GM23338 (cell line): ENCODE measurements around the gene SPACA4. TPM values are rescaled to one million over a fixed set of nuclear protein-coding genes. Genes with fewer than 3 reads are reported as not detected.

ENCODE experiments used
- ATAC-seq: fragments of 200-7000 bp; cut with Tn5 transposase; 3 replicates; pipeline ENCODE4 v1.9.1; 2020
- DNase-seq: peaks from one replicate; pipeline ENCODE4 v3.0.0-alpha.2; 2015; ENCODE audit warnings: low spot score
- H2AFZ ChIP-seq: fragments of 200-600 bp; sonication (generic); 2 replicates; pipeline ENCODE4 v1.8.0; 2016; ENCODE audit warnings: antibody characterized with exemption, mild to moderate bottlenecking, moderate library complexity
- H3F3A ChIP-seq: fragments of 200-600 bp; sonication (generic); replicated peaks from 2 replicates; pipeline ENCODE4 v1.8.0; 2017; ENCODE audit warnings: antibody characterized with exemption, mixed run types, low read depth
- H3K27ac ChIP-seq: fragments of 200-600 bp; sonication (generic); 2 replicates; pipeline ENCODE4 v1.6.1; 2016; ENCODE audit warnings: low read depth
- H3K27me3 ChIP-seq: fragments of 200-600 bp; sonication (generic); 2 replicates; pipeline ENCODE4 v1.8.0; 2016; ENCODE audit warnings: mild to moderate bottlenecking, mixed run types, moderate library complexity; ENCODE audit not compliant: insufficient read depth
- H3K36me3 ChIP-seq: fragments of 200-600 bp; sonication (generic); 2 replicates; pipeline ENCODE4 v1.8.0; 2016; ENCODE audit warnings: mild to moderate bottlenecking; ENCODE audit not compliant: insufficient read depth
- H3K4me1 ChIP-seq: fragments of 200-600 bp; sonication (generic); 2 replicates; pipeline ENCODE4 v1.8.0; 2016; ENCODE audit warnings: mild to moderate bottlenecking, moderate library complexity; ENCODE audit not compliant: insufficient read depth
- H3K4me2 ChIP-seq: fragments of 200-600 bp; sonication (generic); 2 replicates; pipeline ENCODE4 v1.7.1; 2017; ENCODE audit warnings: mixed run types
- H3K4me3 ChIP-seq: fragments of 200-600 bp; sonication (generic); 2 replicates; pipeline ENCODE4 v1.6.1; 2016; ENCODE audit warnings: mixed run types
- H3K79me2 ChIP-seq: fragments of 200-600 bp; sonication (generic); replicated peaks from 2 replicates; pipeline ENCODE4 v1.8.0; 2017; ENCODE audit warnings: mild to moderate bottlenecking; ENCODE audit not compliant: insufficient read depth
- H3K9me2 ChIP-seq: fragments of 200-600 bp; sonication (generic); 2 replicates; pipeline ENCODE4 v1.8.0; 2017; ENCODE audit not compliant: insufficient read depth
- H4K20me1 ChIP-seq: fragments of 200-600 bp; sonication (generic); replicated peaks from 2 replicates; pipeline ENCODE4 v1.8.0; 2017; ENCODE audit warnings: mild to moderate bottlenecking; ENCODE audit not compliant: insufficient read depth
- H3K27ac Mint-ChIP-seq: 2 replicates; pipeline ENCODE4 v1.8.0; 2020; ENCODE audit warnings: inconsistent platforms, mild to moderate bottlenecking, moderate library complexity, mixed read lengths
- H3K27me3 Mint-ChIP-seq: 3 replicates; pipeline ENCODE4 v1.8.0; 2022; ENCODE audit warnings: low read depth, mild to moderate bottlenecking, moderate library complexity, mixed read lengths, inconsistent platforms; ENCODE audit not compliant: insufficient read depth, poor library complexity
- H3K36me3 Mint-ChIP-seq: 3 replicates; pipeline ENCODE4 v1.8.0; 2021; ENCODE audit warnings: low read depth, mild to moderate bottlenecking, inconsistent platforms, moderate library complexity, mixed read lengths
- H3K4me1 Mint-ChIP-seq: 3 replicates; pipeline ENCODE4 v1.8.0; 2020; ENCODE audit warnings: mild to moderate bottlenecking, inconsistent platforms, mixed read lengths
- H3K4me3 Mint-ChIP-seq: 3 replicates; pipeline ENCODE4 v1.8.0; 2021; ENCODE audit warnings: moderate library complexity, mild to moderate bottlenecking, inconsistent platforms, mixed read lengths
- H3K9me3 Mint-ChIP-seq: 3 replicates; pipeline ENCODE4 v1.8.0; 2020; ENCODE audit warnings: moderate library complexity, mild to moderate bottlenecking, inconsistent platforms, mixed read lengths
- JUNB ChIP-seq: IDR thresholded peaks from one replicate; pipeline ENCODE4 v1.6.1; 2016; ENCODE audit warnings: antibody characterized with exemption; ENCODE audit not compliant: unreplicated experiment
- POLR2AphosphoS5 ChIP-seq: IDR thresholded peaks from 2 replicates; pipeline ENCODE4 v1.6.1; 2016; ENCODE audit warnings: antibody characterized with exemption, low read depth
- REST ChIP-seq: IDR thresholded peaks from one replicate; pipeline ENCODE4 v1.6.1; 2018; ENCODE audit warnings: antibody characterized with exemption; ENCODE audit not compliant: unreplicated experiment
- ZNF114 ChIP-seq: fragments of 250-450 bp; sonication (Bioruptor Pico); IDR thresholded peaks from 2 replicates; pipeline ENCODE4 v1.5.0; 2020; ENCODE audit warnings: mild to moderate bottlenecking, moderate library complexity
- ZNF462 ChIP-seq: fragments of 250-450 bp; sonication (Bioruptor Pico); IDR thresholded peaks from 2 replicates; pipeline ENCODE4 v1.5.0; 2020; ENCODE audit warnings: mild to moderate bottlenecking, moderate library complexity
- polyA plus RNA-seq: library from polyadenylated mRNA; unstranded; fragments of >200 nt; fragmentation: Nextera tagmentation; extraction: Ambion mirVana; gene quantifications from 2 replicates; pipeline ENCODE4 v1.2.1, GENCODE V29; 2016
- total RNA-seq: library from RNA; depleted of rRNA; stranded (reverse); fragments of >200 nt; shearing (Covaris generic); gene quantifications from 2 replicates; pipeline ENCODE4 v1.2.3, GENCODE V29; 2014

The SPACA4 gene
- total and polyA plus RNA-seq, 2 experiments from 2014 or later: not detected

- TF ChIP-seq ZNF462 (CRISPR knock-in tag) (no peak), ZNF114 (CRISPR knock-in tag) (no peak)
Observed at GRCh38 chr19:48634036-48634342, 27.4 kb downstream of the SPACA4 start (continued).

GRCh38 chr19:48634424-48635262, 28.1 kb downstream of the SPACA4 start:
- peaks cover 37% of the 10 kb centered on the region for H3K4me1 ChIP-seq
- no peaks in the 10 kb centered on the region for H3K9me2 ChIP-seq
- no peaks in the 10 kb centered on the region for H3K79me2 ChIP-seq
- H3K27me3 ChIP-seq: peaks cover 14% of the 10 kb centered on the region
- peaks cover 47% of the 10 kb centered on the region for H3F3A ChIP-seq
- no peak overlapping the region for H2AFZ ChIP-seq
- peak overlapping the region; percentile 75 for H3K4me3 ChIP-seq
- H3K4me1 Mint-ChIP-seq: peaks cover 36% of the 10 kb centered on the region
- H3K9me3 Mint-ChIP-seq: no peaks in the 10 kb centered on the region; the same call in 2 of the 3 replicates
- H3K4me2 ChIP-seq: peak overlapping the region; percentile 96
- H3K27me3 Mint-ChIP-seq: peaks cover 35% of the 10 kb centered on the region
- peaks cover 16% of the 10 kb centered on the region for H3K36me3 Mint-ChIP-seq
- peak overlapping the region; percentile 88 for H3K27ac ChIP-seq
- peak; percentile 6 for ATAC-seq
- H4K20me1 ChIP-seq: no peaks in the 10 kb centered on the region
- H3K27ac Mint-ChIP-seq: peak overlapping the region; percentile 93
- H3K4me3 Mint-ChIP-seq: peak overlapping the region; percentile 72
- H3K36me3 ChIP-seq: no peaks in the 10 kb centered on the region
- DNase-seq: peak; percentile 99
- TF ChIP-seq POLR2AphosphoS5 (peak; percentile 62), JUNB (no peak), REST (no peak)
